GM23338 (cell line): Measurements from ENCODE around the gene MPEG1.

Experiments used
- EZH2 ChIP-seq: fragments of 200-600 bp; sonication (generic); IDR thresholded peaks from one replicate; pipeline ENCODE4 v1.8.0; 2017; ENCODE audit warnings: antibody characterized with exemption, mild to moderate bottlenecking, low read depth; ENCODE audit not compliant: unreplicated experiment
- EZH2phosphoT487 ChIP-seq: fragments of 200-600 bp; sonication (generic); IDR thresholded peaks from one replicate; pipeline ENCODE4 v1.8.1; 2018; ENCODE audit warnings: antibody characterized with exemption; ENCODE audit not compliant: unreplicated experiment
- POLR2AphosphoS5 ChIP-seq: IDR thresholded peaks from 2 replicates; pipeline ENCODE4 v1.6.1; 2016; ENCODE audit warnings: antibody characterized with exemption, low read depth
- TF ChIP-seq, protein P1 (sequence below), 2 experiments: fragments of 200-600 bp in 1 of 2; sonication (generic) in 1 of 2; conservative IDR thresholded peaks; 2 replicates each; pipeline versions ENCODE4 v1.5.1 to v1.6.1; 2016 to 2017; ENCODE audit warnings: antibody characterized with exemption in 2 of 2, low read depth in 2 of 2, mild to moderate bottlenecking in 2 of 2, moderate library complexity in 1 of 2
- TF ChIP-seq, protein P2 (sequence below): IDR thresholded peaks from one replicate; pipeline ENCODE4 v1.6.1; 2018; ENCODE audit warnings: antibody characterized with exemption; ENCODE audit not compliant: unreplicated experiment

DNA sequence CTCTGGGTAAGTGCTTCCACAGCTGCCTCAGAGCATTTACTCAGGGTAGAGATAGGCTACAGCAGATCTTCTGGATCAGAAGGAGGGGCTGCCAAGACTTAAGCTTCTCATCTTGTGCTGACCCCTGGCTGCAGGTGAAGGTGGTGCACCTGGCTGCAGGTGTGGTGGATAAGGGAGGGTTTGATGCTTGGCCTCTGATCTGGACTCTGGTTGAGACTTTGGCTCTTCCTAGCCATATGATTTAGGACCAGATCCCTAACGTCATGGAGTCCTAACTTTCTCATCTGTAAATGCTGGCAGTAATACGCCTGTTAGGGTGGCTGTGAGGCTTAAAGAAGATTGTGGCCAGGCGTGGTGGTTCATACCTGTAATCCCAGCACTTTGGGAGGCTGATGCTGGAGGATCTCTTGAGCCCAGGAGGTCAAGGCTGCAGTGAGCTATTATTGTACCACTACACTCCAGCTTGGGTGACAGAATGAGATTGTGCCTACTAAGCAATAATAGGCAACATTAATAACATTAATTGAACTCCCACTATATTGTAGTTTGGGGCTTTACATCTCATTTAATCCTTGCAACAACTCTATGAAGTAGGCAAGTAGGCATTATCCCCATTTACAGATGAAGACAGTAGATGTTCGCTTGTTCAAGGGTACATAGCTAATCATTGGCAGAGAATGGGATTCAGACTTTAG is 30.1 kb downstream of the MPEG1 start:
- TF ChIP-seq, protein P1, sequence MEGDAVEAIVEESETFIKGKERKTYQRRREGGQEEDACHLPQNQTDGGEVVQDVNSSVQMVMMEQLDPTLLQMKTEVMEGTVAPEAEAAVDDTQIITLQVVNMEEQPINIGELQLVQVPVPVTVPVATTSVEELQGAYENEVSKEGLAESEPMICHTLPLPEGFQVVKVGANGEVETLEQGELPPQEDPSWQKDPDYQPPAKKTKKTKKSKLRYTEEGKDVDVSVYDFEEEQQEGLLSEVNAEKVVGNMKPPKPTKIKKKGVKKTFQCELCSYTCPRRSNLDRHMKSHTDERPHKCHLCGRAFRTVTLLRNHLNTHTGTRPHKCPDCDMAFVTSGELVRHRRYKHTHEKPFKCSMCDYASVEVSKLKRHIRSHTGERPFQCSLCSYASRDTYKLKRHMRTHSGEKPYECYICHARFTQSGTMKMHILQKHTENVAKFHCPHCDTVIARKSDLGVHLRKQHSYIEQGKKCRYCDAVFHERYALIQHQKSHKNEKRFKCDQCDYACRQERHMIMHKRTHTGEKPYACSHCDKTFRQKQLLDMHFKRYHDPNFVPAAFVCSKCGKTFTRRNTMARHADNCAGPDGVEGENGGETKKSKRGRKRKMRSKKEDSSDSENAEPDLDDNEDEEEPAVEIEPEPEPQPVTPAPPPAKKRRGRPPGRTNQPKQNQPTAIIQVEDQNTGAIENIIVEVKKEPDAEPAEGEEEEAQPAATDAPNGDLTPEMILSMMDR (conservative IDR thresholded peaks at IDR 0.05; ENCODE audit: low read depth in 2 of 2): peak; percentile 80 to 82
- TF ChIP-seq POLR2AphosphoS5 (no peak), EZH2phosphoT487 (no peak), EZH2 (no peak)
- TF ChIP-seq, protein P2, sequence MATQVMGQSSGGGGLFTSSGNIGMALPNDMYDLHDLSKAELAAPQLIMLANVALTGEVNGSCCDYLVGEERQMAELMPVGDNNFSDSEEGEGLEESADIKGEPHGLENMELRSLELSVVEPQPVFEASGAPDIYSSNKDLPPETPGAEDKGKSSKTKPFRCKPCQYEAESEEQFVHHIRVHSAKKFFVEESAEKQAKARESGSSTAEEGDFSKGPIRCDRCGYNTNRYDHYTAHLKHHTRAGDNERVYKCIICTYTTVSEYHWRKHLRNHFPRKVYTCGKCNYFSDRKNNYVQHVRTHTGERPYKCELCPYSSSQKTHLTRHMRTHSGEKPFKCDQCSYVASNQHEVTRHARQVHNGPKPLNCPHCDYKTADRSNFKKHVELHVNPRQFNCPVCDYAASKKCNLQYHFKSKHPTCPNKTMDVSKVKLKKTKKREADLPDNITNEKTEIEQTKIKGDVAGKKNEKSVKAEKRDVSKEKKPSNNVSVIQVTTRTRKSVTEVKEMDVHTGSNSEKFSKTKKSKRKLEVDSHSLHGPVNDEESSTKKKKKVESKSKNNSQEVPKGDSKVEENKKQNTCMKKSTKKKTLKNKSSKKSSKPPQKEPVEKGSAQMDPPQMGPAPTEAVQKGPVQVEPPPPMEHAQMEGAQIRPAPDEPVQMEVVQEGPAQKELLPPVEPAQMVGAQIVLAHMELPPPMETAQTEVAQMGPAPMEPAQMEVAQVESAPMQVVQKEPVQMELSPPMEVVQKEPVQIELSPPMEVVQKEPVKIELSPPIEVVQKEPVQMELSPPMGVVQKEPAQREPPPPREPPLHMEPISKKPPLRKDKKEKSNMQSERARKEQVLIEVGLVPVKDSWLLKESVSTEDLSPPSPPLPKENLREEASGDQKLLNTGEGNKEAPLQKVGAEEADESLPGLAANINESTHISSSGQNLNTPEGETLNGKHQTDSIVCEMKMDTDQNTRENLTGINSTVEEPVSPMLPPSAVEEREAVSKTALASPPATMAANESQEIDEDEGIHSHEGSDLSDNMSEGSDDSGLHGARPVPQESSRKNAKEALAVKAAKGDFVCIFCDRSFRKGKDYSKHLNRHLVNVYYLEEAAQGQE: no peak
